Kidney tubule cell (primary cell): ENCODE data around the gene FOXF2.
A peak's percentile ranks its signal among the peaks of the same experiment; 100 is the strongest.

Experiments used
- DNase-seq: peaks from one replicate; pipeline ENCODE4 v3.0.0-alpha.2; 2018; ENCODE audit warnings: low spot score

Gene FOXF2

DNA sequence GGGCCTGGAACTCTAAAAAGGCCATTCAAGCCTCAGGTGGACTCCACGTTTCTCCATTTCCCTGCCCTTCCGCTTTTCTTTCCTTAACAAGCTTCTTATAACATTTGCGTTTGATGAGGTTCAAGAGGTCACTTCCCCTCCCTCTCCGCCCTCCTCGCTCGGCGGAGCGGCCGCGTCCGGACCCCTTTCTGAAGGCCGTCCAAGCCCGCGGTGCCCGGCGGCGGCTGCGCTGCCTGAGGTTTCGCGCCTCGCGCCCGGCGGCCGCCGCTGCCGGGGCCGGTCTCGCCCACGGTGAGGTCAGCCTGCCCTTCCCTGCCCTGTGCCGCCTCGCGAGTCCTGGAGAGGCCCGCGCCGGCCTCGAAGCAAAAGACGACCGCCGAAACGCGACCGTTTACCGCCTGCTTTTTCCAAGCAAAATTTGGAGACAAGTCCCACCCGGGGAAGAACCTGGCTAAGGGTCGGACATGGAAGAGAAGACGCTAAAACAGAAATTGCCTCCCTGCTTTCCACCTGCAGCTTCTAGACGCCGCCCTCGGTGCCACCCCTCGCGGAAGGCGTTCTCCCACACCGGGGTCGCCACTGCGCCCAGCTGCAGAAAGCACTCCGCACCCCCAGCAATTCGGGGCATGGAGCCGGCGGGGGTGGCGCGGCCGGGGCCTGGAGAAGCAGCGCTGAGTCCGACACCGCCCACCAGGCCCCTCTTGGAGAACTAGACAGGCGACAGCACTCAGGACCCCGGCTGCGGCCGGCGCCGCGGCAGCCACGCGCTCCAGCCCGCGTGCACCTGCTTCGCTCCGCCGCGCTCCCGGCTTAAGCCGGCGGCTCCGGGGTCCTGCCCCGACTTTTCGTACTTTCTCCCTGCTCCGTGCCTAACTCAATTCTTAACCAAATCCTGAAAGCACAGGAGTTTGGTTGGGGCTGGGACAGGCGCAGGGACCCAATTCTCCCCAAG is 11.0 kb upstream of the FOXF2 start:
- no peak for DNase-seq

DNA sequence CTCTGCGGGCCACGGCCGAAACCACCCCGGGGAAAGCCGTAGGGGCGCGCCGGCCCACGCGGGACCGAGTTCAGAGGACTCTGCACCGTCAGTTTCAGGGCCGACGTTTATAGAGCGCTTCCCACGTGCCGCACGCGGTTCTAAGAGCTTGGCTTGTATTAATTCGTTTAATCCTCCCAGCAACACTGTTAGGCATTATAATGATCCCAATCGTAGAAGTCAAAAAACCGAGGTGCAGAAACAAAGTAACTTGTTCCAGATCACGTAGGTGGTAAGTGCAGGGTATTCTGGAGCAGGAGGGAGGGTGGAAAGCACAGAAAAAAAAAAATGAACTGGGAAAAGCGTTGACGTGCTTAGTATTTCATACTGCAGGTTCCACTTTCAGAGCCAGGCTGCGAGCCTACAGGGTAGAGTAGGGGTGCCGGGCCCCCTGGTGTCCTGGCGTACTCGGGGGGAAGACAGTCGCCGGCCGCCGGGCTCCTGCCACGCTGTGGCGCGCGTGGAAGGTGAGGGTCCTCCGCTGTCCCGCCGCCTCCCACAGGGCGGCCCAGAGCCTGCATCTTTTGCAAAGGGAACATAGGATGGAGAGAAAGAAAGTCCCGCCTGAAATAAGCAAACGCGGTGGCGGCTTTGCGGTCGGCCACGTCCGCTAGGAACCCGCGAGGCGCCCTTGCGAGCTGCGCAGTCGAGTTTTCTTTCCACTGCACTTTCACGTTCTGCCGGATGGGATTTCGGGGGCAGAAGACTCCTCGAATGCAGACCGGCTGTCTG is 10.2 kb upstream of the FOXF2 start:
- no peak for DNase-seq

DNA sequence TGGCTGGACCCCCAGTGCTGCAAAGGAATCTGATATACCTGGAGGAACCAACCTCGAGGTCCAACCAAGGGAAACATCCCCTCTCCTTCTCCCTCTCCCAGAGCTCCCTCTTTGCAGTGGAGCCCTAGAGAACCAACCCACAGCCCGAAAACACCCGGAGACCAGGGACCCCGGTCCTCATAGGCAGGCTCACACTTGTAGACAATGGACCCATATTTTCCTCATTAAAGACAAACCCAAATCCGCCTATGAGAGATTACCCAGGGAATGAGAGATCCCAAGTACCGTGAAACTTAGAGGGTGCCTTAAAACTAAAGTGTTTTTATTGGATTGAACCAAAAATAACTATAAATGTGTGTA is 9.6 kb upstream of the FOXF2 start:
- no peak for DNase-seq

DNA sequence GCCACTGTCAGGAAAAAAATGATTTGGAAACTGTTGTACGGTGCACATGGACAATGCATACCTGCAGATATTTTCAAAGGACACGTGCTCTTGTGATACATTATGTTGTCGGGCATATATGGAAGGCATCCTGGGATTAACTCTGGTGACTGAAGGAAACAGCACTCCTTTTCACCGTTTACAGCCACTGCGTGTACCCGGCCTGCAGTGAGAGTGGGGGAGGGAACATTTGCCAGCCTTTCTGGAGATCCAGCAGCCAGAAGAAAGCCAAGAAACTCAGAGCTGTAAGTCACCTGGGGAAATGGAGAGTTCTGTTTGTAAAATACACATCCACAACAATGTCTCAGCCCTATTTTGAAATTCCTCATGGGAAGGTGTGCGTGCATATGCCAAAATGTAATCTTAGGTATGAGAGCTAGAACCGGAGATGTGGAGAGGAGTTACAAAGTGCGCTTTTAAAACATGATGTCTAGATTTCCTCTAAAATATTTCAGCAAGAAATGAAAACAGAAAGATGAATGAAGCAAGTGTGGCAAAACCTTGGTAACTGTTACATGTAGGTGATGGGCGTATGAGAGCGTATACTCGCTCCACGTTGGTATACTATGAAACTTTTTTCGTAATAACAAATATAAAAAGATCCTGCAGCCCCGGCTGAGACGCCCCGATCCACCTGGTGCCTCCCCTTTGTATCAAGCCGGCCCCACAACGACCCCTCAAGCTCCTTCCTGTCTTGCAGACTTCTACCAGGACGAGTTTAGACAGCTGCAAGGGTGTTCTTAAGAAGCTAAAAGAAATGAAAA is 8.6 kb upstream of the FOXF2 start:
- DNase-seq: no peak

DNA sequence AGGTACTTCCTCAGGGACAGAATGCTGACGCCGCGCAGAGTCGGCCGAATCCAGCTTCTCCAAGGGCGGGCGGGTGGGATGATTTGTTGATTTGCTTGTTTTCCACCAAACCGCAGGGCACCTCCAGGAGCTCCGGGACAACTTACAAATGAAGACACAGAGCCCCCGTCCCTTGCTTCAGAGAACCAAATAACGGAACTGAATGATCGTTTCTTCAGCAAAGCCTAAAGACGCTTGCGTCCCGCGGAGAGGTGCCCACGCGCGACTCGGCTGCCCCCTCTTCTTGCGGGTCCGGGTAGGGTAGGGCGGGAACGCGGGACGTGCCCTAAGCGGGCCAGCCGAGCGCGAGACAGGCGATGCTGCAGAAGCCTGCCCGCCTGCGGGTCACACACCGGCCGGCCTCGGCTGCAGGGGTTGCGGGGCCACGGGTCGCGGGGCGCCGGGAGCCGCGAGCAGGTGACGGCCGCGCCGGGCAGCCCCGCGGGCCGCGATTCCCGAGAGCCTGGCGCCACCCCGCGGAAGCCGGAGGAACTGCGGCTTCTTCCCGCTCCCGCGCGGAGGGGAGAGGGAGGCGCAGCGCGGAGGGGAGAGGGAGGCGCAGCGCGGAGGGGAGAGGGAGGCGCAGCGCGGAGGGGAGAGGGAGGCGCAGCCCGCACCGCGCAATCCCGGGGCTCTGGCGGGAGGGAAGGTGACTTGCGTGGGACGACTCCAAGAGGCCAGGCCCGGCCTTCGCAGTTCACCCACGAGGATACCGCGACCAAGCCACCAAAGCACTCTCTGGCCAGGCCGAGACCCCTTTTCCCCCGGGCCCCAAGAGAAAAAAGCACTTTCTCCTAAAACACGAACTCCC is 7.7 kb upstream of the FOXF2 start:
- DNase-seq: peak; percentile 26

DNA sequence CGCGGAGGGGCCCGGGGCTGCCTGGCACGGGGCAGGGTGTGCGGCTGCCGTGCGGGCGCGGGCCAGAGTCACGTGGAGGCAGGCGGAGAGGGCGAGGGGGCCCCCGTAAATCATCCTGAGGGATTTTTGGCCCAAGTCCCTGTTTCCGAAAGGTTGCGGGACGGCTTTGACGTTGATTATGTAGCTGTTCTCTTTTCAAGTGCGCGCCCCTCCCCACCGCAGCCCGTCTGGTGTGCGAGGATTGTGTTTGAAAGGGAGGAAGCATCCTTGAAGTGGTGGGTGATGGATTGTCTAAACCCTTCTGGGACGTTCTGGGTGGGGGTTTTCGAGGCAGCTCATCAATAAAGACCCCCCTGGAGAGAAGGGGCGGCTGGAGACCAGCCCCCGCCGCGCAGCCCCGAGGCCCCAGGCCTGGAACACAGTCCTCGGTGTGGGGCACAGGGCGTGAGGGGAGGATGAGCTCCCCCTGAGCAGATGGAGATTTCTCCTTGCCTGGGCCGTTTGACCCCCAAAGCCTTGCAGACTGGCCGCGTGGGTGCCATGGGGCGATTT is 7.0 kb upstream of the FOXF2 start:
- DNase-seq: no peak

DNA sequence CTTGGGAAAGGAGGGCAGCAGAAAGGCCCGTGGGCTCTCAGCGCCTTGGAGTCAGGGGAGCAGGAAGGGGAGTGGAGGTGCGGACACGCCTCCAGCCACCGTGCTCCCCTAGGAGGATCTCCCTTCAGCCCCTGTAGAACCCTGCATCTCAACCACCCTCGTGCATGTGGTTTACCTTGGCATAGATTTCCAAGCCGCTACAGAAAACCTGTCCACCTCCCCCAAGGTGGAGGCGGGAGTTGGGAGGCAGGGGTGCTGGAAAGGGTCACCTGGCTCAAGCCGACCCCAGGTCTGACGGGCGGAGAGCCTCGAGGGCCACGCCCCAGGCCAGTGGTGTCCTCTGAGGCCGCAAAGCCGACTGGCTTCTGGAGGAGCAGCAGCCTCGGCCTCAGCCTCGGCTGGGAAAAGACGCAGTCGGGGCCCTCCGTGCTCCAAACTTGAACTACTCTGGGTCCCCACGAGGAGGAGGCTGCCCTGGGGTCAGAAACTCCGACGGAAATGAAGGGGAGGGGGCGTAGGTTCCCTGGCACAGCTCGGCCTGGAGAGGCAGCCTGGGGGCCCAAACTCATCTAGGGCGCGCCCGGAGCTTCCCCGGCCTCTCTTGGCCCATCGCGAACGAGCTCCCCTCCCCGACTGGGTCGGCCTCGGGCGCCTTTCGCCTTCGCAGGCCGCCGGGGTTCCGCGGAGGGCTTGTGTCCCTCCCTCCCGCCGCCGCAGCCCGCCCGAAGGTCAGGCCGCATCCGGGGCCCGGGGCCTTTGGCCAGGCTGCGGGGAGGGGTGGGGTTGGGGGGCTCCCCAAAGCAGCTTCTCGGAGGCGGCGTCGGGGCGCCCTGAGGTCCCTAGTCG is 6.3 kb upstream of the FOXF2 start:
- DNase-seq: no peak

DNA sequence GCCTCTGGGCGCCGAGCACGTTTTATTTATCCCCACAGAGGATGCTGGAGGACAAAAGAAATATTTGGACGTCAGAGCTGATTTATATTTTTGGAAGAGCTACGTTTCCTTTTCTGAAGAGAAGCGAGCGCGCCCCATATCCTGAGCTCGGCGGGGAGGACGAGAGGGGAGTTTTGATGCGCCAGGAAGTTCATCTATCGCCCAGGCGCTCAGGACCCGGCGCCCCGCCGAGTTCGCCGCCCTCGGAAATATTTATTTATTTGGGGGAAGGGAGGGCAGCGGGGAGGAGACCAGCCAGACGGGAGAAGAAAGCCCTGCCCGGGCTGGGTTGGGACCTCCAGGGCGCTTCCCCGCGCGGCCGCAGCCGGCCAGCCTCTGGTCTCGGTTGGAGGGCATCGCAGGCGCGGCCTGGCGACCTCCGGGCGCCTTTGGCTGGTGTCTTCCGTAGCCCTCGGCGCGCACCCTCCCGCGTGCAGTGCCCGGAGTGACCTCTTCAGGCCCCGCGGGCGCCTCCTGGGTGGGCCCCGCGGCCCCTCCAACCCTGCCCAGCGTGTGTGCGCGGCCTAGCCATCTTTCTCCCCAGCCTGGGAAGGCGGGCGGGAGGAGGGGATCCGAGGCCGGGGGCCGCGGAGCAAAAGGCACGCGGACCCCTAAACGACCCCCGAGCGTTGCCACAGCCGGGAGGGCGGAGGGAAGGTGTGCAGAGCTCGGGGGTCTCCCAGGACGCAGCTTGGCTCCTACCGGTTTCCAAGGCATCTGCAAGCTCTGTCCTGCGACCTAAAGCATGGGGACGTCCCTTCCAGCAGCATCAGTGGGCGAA is 5.4 kb upstream of the FOXF2 start:
- DNase-seq: no peak

DNA sequence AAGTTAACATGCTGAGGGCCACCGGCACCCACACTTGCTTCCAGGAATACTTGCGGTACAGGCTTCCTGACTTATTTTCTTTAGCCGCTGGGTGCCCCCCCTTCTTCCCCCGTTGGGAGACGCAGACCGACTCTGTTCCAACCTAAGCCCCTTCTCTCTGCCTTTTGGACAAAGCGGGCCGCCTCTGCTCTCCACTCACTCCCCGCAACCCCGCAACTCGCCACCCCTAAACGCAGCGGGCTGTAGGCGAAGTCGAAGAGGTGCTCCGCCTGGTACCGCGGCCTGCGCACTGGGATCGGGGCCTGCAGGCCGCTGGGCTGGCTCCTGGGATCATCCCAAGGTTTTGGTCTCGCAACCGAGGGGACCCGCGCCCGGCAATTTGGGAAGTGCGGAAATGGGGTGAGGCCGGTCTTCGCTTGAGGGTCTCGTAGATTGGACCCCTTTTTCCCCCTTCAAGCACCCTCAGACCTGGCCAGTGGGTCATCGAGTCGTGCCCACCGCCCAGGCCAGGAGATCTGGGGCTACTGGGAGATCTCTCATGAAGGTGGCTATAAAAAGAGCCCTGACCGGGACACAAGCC is 4.7 kb upstream of the FOXF2 start:
- DNase-seq: no peak

DNA sequence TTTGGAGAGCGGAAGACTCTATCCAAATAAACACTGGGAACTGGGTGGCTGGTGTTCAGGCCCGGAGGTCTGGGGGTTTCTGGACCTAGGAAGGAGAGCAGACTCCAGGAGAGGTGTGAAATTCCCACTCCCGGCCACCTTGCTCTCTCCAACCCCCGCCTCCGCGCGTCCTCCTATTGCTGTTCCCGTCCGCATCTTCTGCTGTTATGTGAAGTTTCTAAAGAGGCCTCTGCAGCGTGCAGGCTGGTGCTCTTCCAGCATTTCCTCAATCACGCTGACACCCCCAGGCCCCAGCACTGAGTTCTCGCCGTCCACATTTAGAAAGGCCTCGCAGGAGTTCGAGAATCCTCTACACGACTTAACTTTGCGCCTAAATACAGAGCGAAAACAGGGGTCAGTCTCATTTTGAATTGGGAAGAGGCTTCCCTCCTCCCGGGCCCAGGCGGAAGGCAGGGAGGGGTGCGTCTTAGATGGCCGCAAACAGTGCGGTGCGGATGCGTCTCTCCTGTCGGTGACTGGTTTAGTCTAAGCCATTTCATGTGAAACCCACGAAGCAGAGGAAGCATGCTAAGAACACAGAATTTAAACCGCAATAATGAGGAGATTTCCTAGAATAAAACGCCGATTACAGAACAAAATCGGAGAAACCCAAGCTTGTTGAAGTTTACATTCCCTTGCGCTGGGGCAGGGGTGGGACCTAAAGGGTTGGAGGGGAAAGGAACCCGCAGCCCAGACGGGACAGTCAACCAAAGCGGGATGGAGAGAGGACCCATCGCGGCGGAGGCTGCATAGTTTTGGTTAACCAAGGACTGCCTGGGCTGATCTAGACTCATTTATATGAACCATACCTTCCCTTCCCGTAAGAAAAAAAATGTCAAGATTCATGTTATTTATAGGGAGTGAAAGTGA is 4.0 kb upstream of the FOXF2 start:
- no peak for DNase-seq

DNA sequence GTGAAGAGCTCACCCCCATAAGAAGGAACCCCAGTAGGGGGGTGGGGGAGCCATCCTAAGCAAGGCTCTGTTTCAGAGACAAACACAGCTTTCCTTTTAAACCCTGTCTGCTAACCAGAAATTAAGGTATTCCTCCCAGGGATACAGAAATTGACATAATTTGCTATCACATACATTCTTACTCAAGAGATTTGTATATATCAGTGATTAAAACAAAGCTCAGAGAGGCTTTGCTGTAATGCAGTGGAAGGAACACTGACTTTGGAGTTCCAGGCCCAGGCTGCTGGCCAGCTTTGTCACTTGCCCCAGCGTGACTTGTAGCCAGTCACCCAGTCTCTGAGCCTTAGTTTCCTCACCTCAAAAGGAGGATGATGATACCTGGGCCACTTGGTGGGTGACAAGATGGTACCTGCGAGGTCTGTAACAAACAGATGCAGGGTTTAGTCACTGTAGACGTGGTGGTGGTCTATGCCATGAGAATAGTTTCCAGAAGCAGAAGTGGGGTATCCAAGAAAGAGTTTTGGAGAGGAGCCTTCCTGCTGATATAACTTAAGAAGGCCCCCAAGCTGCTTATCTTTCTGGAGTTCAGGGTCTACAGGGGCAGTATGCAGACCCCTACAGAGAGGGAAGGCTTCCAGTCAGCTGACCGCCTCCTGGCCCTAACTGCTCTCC is 3.2 kb upstream of the FOXF2 start:
- DNase-seq: no peak

DNA sequence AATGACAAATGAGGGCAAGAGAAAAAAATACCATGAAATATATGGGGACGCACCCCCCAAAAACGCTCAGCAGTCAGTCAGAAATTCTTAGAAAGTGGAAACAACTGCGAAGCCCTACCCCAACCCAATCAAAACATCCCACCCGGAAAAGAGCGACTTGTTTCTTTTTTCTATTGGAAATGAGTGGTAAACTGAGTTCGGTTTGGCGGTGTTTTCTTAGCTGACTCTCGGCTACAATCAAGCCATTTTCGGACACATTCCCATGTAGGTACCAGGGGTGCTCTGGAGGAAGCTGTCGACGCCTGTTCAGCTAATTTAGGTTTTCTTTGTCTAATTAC is 1.9 kb upstream of the FOXF2 start:
- DNase-seq: no peak

DNA sequence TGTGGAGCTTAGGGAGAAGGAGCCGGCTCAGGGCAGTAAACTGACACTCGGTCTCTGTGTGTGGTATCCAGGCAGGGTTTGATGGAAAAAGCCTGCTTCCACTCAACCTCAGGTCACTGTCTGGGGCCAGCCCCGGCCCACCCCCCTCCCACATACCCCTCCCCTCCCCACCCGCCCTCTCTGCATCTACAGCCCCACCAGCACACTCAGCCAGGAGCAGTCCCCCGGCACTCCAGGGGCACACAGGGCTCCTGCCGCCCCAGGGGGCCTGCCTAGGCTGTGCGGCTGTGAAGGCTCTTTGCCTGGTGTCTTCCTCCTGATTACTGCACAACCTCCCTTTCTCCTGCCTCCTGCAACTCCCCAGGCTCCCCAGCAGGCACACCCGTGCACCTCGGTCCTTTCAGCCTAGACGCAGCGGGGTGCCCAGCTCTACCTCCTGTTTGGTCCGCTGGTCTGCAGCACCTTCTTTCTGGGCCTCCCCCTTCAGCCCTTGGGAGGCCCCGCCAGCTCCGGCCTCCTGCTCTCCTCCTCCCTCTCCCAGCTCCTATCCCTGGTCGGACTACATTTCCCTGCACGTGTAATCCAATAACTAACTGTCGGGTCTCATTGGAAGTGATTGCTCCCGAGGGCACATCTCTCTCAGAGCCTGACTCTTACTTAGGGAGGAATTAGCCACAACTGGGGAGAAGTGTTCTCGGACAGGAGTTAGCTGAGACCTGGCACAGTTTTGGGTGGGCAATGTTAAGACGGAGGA is 1.3 kb upstream of the FOXF2 start:
- no peak for DNase-seq

DNA sequence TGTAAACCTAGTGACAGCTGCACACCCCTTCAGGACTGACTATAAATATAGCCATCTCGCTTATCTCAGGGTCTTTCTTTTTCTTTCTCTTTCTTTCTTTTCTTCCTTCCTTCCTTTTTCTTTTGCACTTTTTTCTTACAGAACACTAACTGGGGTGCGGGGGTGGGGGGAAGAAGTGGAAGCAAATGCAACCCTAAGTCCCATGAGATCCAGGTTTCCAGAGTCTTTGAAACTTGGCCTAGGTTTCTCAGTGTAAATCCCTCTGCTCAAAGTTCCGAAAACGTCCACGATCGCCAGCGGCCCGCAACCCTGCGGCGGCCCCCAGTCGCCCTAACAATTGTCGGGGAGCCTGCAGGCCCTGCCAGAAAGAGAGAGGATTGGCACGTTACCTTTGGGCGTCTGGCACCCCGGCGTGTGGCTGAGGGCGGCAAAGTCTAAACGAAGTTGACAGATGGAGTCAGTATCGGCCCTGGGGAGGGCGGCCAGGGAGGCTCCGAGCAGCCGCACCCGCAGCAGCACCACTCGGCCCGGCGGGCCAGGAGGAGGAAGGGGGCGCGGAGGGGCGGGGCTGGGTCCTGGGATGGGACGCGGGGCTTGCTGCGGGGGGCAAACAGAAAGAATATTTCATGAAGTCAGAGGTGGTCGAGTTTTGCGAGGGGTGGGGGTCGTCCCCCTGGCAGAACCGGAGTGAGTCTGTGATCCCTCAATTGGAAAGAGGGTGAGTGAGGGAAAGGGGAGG is 577 bp upstream of the FOXF2 start:
- no peak for DNase-seq

DNA sequence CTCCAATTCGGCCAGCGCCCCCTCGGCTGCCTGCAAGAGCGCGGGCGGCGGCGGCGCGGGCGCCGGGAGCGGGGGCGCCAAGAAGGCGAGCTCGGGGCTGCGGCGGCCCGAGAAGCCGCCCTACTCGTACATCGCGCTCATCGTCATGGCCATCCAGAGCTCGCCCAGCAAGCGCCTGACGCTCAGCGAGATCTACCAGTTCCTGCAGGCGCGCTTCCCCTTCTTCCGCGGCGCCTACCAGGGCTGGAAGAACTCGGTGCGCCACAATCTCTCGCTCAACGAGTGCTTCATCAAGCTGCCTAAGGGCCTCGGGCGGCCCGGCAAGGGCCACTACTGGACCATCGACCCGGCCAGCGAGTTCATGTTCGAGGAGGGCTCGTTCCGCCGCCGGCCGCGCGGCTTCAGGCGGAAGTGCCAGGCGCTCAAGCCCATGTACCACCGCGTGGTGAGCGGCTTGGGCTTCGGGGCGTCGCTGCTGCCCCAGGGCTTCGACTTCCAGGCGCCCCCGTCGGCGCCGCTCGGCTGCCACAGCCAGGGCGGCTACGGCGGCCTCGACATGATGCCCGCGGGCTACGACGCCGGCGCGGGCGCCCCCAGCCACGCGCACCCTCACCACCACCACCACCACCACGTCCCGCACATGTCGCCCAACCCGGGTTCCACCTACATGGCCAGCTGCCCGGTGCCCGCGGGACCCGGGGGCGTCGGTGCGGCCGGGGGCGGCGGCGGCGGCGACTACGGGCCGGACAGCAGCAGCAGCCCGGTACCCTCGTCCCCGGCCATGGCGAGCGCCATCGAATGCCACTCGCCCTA is 963 bp downstream of the FOXF2 start:
- DNase-seq: peak; percentile 37
